Stimulated activated CD8-positive, alpha-beta memory T cell treated with anti-CD3 and anti-CD28 coated beads, Interleukin-15, amount 100 ng/mL, for 48 hours (primary cell): Measurements from ENCODE around the gene LRRC61.
"Not testable (repeated sequence)": the region's sequence is repeated elsewhere in the genome, so short reads cannot be mapped to it uniquely, and the experiment has no call there.

Experiments used
- DNase-seq, 2 donors: peaks; one replicate each; pipeline ENCODE4 v3.0.0-alpha.2; 2020; ENCODE audit warnings: low read depth in 2 of 2

LRRC61 gene

GRCh38 chr7:150322833-150323681 is at the start of gene LRRC61, which contains the start of gene ACTR3C:
LRRC61 (plus strand) TSS chr7:150323355; CDS start chr7:150336862, 13,507 bp downstream.
ACTR3C (minus strand) TSS chr7:150323545; CDS start chr7:150295296, 28,249 bp downstream.
- DNase-seq, result peak; percentile 63 to 67

GRCh38 chr7:150276132-150276695 is 46.9 kb upstream of the LRRC61 start:
- not testable (repeated sequence) for DNase-seq

- DNase-seq, result not testable (repeated sequence)
These were observed 44.8 kb upstream of the LRRC61 start for GRCh38 chr7:150278383-150278782.

GRCh38 chr7:150281681-150282403 is 41.3 kb upstream of the LRRC61 start:
- not testable (repeated sequence) for DNase-seq

GRCh38 chr7:150283111-150283510 is 40.0 kb upstream of the LRRC61 start:
- DNase-seq, result not testable (repeated sequence)

- not testable (repeated sequence) for DNase-seq
These were observed 39.5 kb upstream of the LRRC61 start for GRCh38 chr7:150283608-150284007.

- not testable (repeated sequence) for DNase-seq
These were observed 37.1 kb upstream of the LRRC61 start for GRCh38 chr7:150285849-150286754.

GRCh38 chr7:150287815-150288214 is 35.3 kb upstream of the LRRC61 start:
- DNase-seq, result not testable (repeated sequence)

GRCh38 chr7:150288816-150289215 is 34.3 kb upstream of the LRRC61 start:
- DNase-seq, result not testable (repeated sequence)

- not testable (repeated sequence) for DNase-seq
These were observed 32.8 kb upstream of the LRRC61 start for GRCh38 chr7:150290317-150290716.

GRCh38 chr7:150295027-150295426 is 28.1 kb upstream of the LRRC61 start:
- DNase-seq, result not testable (repeated sequence)

- not testable (repeated sequence) for DNase-seq
These were observed 27.5 kb upstream of the LRRC61 start for GRCh38 chr7:150295614-150296013.

- DNase-seq, result not testable (repeated sequence)
These were observed 26.4 kb upstream of the LRRC61 start for GRCh38 chr7:150296802-150297201.

GRCh38 chr7:150297978-150298377 is 25.2 kb upstream of the LRRC61 start:
- not testable (repeated sequence) for DNase-seq

- DNase-seq, result not testable (repeated sequence)
These were observed 20.2 kb upstream of the LRRC61 start for GRCh38 chr7:150302908-150303310.

GRCh38 chr7:150304499-150305258 is 18.5 kb upstream of the LRRC61 start:
- DNase-seq, result not testable (repeated sequence)

GRCh38 chr7:150305259-150305902 is 17.8 kb upstream of the LRRC61 start:
- DNase-seq, result not testable (repeated sequence)

- DNase-seq, result not testable (repeated sequence)
These were observed 17.3 kb upstream of the LRRC61 start for GRCh38 chr7:150305903-150306284.

GRCh38 chr7:150306377-150306776 is 16.8 kb upstream of the LRRC61 start:
- DNase-seq, result not testable (repeated sequence)

GRCh38 chr7:150307129-150307528 is 16.0 kb upstream of the LRRC61 start:
- DNase-seq, result no peak
